ENCODE results near the gene SNX17. TPM values are rescaled to one million over a fixed set of nuclear protein-coding genes. Genes with fewer than 3 reads are reported as not detected.

SNX17 gene
- polyA plus RNA-seq, 1 experiment: 123 TPM

DNA sequence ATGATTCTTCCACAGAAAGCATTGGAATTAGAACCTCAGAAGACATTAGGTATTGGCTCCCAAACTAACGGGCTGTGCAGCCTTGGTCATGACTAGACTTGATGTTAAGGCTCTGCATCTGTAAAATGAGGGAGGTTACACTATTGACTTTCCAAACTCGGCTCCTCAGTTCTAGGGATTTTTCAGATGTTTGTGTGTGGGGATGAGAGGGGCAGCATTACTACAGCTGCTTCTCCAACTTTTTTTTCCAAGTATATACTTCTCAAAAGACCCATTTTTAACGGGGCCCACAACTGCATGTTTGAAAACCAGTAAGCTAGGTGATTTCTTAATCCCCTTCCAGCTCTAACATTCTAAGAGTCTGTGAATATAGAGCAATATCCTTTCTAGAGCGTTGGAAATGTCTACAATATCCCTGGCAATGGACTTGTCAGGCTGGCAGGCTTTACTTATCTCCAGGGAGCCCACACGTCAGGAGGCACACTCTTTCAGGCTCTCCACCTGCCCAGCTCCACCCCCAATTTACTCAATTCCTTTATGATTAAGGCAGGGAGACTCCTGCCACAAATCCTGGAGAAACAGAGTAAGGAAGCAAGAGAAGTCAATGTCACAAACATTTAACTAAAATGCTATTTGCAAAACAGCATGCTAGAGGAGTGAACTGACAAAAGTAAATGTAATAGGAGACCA is 46.7 kb upstream of the SNX17 start:
- CTCF ChIA-PET: interaction anchor here (1.4 to 3.4 kb wide), 3 partner anchors 20 to 44 kb away, joined by 5 to 18 read pairs (median 5); partner anchors contain the start of gene GTF3C2
- no peaks in the 10 kb centered on the region for H3K9me3 ChIP-seq (ENCODE audit: control insufficient read depth, insufficient read depth, low read length)

GRCh38 chr2:27324720-27325119 is 45.7 kb upstream of the SNX17 start:
- no peaks in the 10 kb centered on the region for H3K9me3 ChIP-seq (ENCODE audit: control insufficient read depth, insufficient read depth, low read length)
- H3K4me3 ChIP-seq (ENCODE audit: low read depth, low read length): no peak overlapping the region
- TF ChIP-seq, protein P1, sequence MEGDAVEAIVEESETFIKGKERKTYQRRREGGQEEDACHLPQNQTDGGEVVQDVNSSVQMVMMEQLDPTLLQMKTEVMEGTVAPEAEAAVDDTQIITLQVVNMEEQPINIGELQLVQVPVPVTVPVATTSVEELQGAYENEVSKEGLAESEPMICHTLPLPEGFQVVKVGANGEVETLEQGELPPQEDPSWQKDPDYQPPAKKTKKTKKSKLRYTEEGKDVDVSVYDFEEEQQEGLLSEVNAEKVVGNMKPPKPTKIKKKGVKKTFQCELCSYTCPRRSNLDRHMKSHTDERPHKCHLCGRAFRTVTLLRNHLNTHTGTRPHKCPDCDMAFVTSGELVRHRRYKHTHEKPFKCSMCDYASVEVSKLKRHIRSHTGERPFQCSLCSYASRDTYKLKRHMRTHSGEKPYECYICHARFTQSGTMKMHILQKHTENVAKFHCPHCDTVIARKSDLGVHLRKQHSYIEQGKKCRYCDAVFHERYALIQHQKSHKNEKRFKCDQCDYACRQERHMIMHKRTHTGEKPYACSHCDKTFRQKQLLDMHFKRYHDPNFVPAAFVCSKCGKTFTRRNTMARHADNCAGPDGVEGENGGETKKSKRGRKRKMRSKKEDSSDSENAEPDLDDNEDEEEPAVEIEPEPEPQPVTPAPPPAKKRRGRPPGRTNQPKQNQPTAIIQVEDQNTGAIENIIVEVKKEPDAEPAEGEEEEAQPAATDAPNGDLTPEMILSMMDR (IDR thresholded peaks at IDR 0.05; ENCODE audit: low read depth, low read length): no peak
- ChIA-PET POLR2A (interaction anchor here (0.6 kb wide), 1 partner anchor 92 kb away, joined by 3 read pairs; no protein-coding TSS in a partner anchor), CTCF (interaction anchor here (1.0 kb wide), 1 partner anchor 73 kb away, joined by 4 read pairs; no protein-coding TSS in a partner anchor)
- DNase-seq (ENCODE audit: low read depth, low spot score): no peak
- no peak overlapping the region for H3K27ac ChIP-seq (ENCODE audit: low read depth, low read length)
- no peaks in the 10 kb centered on the region for H3K27me3 ChIP-seq (ENCODE audit: control insufficient read depth, insufficient read depth, low read length)

More for the DNA sequence above, 46.7 kb upstream of the SNX17 start:
- peak overlapping the region; percentile 90 for H3K4me3 ChIP-seq (ENCODE audit: low read depth, low read length)
- no peak for DNase-seq (ENCODE audit: low read depth, low spot score)
- TF ChIP-seq, protein P1 (IDR thresholded peaks at IDR 0.05; ENCODE audit: low read depth, low read length): no peak
- H3K27ac ChIP-seq (ENCODE audit: low read depth, low read length): peak overlapping the region; percentile 95
- no peaks in the 10 kb centered on the region for H3K27me3 ChIP-seq (ENCODE audit: control insufficient read depth, insufficient read depth, low read length)
- POLR2A ChIA-PET: interaction anchor here (0.8 to 2.0 kb wide), 3 partner anchors 12 to 189 kb away, joined by 3 to 9 read pairs (median 3); partner anchors contain the start of gene PREB

- Histone ChIP-seq H3K9me3 (ENCODE audit: control insufficient read depth, insufficient read depth, low read length) (no peaks in the 10 kb centered on the region), H3K4me3 (ENCODE audit: low read depth, low read length) (no peak overlapping the region), H3K27ac (ENCODE audit: low read depth, low read length) (no peak overlapping the region), H3K27me3 (ENCODE audit: control insufficient read depth, insufficient read depth, low read length) (no peaks in the 10 kb centered on the region)
- ChIA-PET POLR2A (no interaction called here), CTCF (no interaction called here)
- DNase-seq (ENCODE audit: low read depth, low spot score): no peak
- TF ChIP-seq, protein P1 (IDR thresholded peaks at IDR 0.05; ENCODE audit: low read depth, low read length): no peak
Measured at GRCh38 chr2:27335311-27335710, 35.1 kb upstream of the SNX17 start.

GRCh38 chr2:27336173-27336572 is 34.2 kb upstream of the SNX17 start:
- H3K9me3 ChIP-seq (ENCODE audit: control insufficient read depth, insufficient read depth, low read length): no peaks in the 10 kb centered on the region
- POLR2A ChIA-PET: interaction anchor here (1.6 kb wide), 1 partner anchor 14 kb away, joined by 3 read pairs; no protein-coding TSS in a partner anchor
- H3K27me3 ChIP-seq (ENCODE audit: control insufficient read depth, insufficient read depth, low read length): no peaks in the 10 kb centered on the region
- H3K4me3 ChIP-seq (ENCODE audit: low read depth, low read length): no peak overlapping the region
- TF ChIP-seq, protein P1 (IDR thresholded peaks at IDR 0.05; ENCODE audit: low read depth, low read length): no peak
- DNase-seq (ENCODE audit: low read depth, low spot score): no peak
- H3K27ac ChIP-seq (ENCODE audit: low read depth, low read length): no peak overlapping the region
- CTCF ChIA-PET: no interaction called here

DNA sequence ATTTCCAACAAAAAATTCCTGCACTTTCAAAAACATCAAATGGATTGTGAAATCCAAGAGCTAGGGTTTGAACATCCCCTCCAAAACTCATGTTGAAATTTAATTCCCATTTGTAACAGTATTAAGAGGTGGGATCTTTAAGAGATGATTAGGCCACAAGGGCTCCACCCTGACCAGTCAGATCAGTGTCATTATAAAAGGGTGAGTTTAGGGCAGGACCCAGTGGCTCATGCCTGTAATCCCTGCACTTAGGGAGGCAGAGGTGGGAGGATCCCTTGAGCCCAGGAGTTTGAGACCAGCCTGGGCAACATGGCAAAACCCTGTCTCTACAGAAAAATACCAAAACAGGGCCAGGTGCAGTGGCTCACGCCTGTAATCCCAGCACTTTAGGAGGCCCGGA is 22.8 kb upstream of the SNX17 start:
- Histone ChIP-seq H3K27ac (ENCODE audit: low read depth, low read length) (no peak overlapping the region), H3K4me3 (ENCODE audit: low read depth, low read length) (no peak overlapping the region), H3K9me3 (ENCODE audit: control insufficient read depth, insufficient read depth, low read length) (no peaks in the 10 kb centered on the region), H3K27me3 (ENCODE audit: control insufficient read depth, insufficient read depth, low read length) (no peaks in the 10 kb centered on the region)
- DNase-seq (ENCODE audit: low read depth, low spot score): no peak
- ChIA-PET CTCF (no interaction called here), POLR2A (interaction anchor here (0.6 kb wide), 1 partner anchor 18 kb away, joined by 4 read pairs; no protein-coding TSS in a partner anchor)
- TF ChIP-seq, protein P1 (IDR thresholded peaks at IDR 0.05; ENCODE audit: low read depth, low read length): no peak
